Esophagus squamous epithelium (tissue), 4 donors: ENCODE data around the gene RBM22.
A peak's percentile ranks its signal among the peaks of the same experiment; 100 is the strongest.

Experiments
- CTCF ChIP-seq, 6 experiments: fragments of 450-650 bp in 4 of 6; fragments of 200-600 bp in 2 of 6; sonication (generic) in 2 of 6; IDR thresholded peaks; one replicate each; pipeline ENCODE4 v1.5.1; 2016 to 2019; ENCODE audit warnings: antibody characterized with exemption in 6 of 6, mild to moderate bottlenecking in 4 of 6, moderate library complexity in 4 of 6
- POLR2A ChIP-seq, 4 donors: fragments of 450-650 bp; IDR thresholded peaks; one replicate each; pipeline ENCODE4 v1.6.1; 2017; ENCODE audit warnings: antibody characterized with exemption in 4 of 4, mild to moderate bottlenecking in 4 of 4, moderate library complexity in 3 of 4

- TF ChIP-seq CTCF (IDR thresholded peaks at IDR 0.05) (peak; percentile 58 to 78 (median 61)), POLR2A (IDR thresholded peaks at IDR 0.05) (no peak)
Measured at GRCh38 chr5:150656191-150657132, 44.4 kb downstream of the RBM22 start.
